HG03135 (cell line): Measurements from ENCODE around the gene MTERF1.

Experiments used
- ATAC-seq: cut with Tn5 transposase; IDR thresholded peaks from one replicate; pipeline ENCODE4 v1.9.1; 2021; ENCODE audit warnings: mild to moderate bottlenecking, moderate library complexity; ENCODE audit not compliant: unreplicated experiment

The MTERF1 gene

DNA sequence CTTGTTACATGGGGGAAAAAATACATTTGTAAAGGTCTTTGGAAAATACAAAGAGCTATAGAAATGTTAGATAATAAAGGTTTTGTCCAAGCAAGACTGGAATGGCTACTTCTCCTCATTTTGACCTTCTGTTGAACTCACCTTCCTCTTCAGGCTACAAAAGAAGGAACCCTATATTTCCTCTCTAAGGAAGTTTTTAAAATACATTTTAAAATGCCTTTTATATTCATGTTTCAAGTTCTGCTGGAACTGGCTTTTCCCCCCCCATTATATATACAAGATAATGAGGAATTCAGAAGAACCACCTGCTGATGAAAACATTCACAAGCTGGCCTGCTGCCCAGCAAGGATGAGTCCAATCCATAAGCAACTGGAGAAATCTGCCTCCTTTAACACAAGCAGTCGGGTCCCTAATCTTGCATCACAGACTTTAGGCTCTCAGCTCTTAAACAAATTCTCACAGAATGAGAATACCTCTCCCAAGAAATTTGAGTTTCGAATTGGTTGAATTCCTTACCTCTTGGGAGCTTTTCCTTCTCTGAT, 44.6 kb downstream of the MTERF1 start:
- no peak for ATAC-seq

DNA sequence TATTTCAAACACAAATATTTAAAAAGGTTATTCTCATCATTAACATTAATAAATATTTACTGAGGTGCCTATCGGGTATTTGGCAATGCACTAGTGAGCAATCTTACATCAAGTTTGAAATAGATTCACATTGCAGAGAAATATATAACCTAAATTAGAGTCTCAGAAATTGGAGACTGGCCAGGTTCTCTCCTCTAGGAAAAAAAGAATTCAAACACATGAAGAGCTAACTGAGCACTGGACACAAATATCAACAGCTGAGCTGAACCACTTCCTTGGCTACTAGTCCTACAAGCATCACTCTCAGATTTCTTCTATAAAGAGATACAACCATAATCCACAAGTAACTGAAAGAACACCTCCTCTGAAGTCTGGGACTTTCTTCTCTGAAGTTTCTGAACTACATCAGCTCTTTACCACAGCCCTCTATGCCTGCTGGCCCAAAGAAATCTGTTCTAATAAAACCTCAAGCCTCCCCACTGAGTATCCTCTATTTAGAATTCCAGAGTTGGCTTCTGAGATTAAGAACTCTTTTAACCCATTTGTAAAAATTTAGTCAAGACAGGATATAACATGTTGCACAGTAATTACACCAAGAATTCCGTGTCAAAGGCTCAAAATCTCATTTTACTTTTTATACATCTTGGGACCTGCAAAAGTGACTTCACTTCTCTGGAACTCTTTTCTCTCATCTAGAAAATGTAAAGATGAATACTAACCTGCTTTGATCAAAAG, 45.2 kb downstream of the MTERF1 start:
- no peak for ATAC-seq

DNA sequence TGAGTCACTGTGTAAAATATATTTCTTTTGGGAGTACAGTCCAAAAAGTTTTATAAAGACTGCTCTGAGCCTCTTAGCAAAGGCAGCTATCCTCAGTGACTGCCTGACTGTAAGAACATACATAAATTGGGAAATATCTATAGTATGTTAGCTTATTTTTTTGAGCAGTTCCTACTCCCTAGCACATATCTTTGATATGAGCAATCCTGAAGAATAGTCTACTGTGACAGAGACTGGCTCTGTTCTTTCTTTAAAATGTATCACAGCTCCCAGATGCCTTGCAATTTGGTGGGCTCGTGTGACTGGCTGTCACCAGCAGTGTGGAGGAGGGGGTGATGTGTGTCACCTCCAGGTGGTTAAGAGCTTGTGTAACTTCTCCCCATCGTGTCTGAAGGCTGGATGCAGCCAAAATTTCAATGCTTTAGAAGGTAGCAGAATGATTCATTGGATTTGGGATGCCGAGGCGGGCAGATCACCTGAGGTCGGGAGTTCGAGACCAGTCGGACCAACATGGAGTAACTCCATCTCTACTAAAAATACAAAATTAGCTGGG, 47.9 kb downstream of the MTERF1 start:
- no peak for ATAC-seq

DNA sequence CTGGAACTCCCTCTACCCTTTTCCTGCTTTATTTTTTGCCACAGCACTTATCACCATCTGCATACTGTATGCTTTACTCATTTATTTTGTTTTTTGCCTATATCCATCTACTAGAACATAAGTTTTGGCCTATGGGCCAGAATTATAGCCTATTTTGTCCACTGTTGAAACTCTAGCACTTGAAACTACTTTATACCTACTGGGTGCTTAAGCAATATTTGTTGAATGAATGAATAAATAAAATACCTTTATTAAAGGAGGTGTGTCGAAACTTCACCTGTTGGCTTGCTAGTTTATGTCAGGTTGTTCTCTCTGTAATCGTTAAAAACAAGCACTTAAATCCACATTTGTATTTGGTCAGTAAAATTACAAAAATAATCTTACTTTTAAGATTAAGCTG, 53.3 kb downstream of the MTERF1 start:
- no peak for ATAC-seq

DNA sequence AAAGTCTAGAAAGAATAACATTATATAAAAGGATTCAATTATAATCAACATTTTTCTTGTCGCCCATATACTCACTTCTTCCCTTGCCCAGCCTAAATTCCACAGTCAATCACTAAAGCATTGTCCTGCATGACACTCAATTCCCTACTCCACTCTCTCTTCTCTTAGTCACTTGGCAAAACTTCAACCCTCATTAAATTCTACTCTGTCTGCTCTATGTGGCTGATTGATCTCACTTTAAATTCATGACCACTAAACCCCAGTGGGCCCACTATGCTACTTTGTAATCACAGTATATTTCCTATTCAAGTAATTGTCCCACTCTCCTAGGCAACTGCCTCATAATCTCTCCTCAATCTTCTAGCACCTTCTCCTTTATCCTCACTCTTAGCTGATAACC, 54.1 kb downstream of the MTERF1 start:
- ATAC-seq, result no peak

DNA sequence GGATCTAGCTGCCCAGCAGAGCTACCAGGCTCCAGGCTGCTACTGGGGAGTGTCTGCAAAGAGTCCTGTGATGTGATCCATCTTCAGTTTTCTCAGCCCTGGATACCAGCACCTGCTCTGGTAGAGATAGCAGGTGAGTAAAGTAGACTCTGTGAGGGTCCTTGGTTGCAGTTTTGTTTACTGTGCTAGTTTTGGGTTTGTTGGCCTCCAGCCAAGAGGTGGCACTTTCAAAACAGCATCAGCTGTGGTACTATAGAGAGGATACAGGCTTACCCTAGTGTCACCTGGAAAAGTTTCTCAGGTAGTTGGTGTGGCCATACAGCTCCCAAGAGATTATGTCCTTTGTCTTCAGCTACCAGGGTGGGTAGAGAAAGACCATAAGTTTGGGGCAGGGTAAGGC, 56.3 kb downstream of the MTERF1 start:
- ATAC-seq, result no peak
